Measurements from ENCODE around the gene PPP6R2.
"Not testable (repeated sequence)": the region's sequence is repeated elsewhere in the genome, so short reads cannot be mapped to it uniquely, and the experiment has no call there.

Gene PPP6R2

GRCh38 chr22:50398831-50399648 lies 55.9 kb downstream of the PPP6R2 start:
- DNase-seq (ENCODE audit: low spot score), result no peak

GRCh38 chr22:50399751-50400331 lies 56.7 kb downstream of the PPP6R2 start:
- peak; percentile 25 for DNase-seq (ENCODE audit: low spot score)

- DNase-seq (ENCODE audit: low spot score), result no peak
These were observed 57.3 kb downstream of the PPP6R2 start for GRCh38 chr22:50400406-50400805.

GRCh38 chr22:50400931-50401330 lies 57.8 kb downstream of the PPP6R2 start:
- no peak for DNase-seq (ENCODE audit: low spot score)

GRCh38 chr22:50401907-50402306 lies 58.8 kb downstream of the PPP6R2 start:
- DNase-seq (ENCODE audit: low spot score), result no peak

GRCh38 chr22:50403701-50404101 lies 60.6 kb downstream of the PPP6R2 start:
- no peak for DNase-seq (ENCODE audit: low spot score)

GRCh38 chr22:50406416-50407170 lies 63.5 kb downstream of the PPP6R2 start:
- no peak for DNase-seq (ENCODE audit: low spot score)

GRCh38 chr22:50408311-50408710 lies 65.2 kb downstream of the PPP6R2 start:
- no peak for DNase-seq (ENCODE audit: low spot score)

GRCh38 chr22:50408954-50409353 lies 65.8 kb downstream of the PPP6R2 start:
- not testable (repeated sequence) for DNase-seq (ENCODE audit: low spot score)

- no peak for DNase-seq (ENCODE audit: low spot score)
These were observed 71.5 kb downstream of the PPP6R2 start for GRCh38 chr22:50414476-50415248.

GRCh38 chr22:50415426-50415825 lies 72.3 kb downstream of the PPP6R2 start:
- DNase-seq (ENCODE audit: low spot score), result no peak

- no peak for DNase-seq (ENCODE audit: low spot score)
These were observed 73.9 kb downstream of the PPP6R2 start for GRCh38 chr22:50416996-50417395.

GRCh38 chr22:50417411-50418210 lies 74.5 kb downstream of the PPP6R2 start:
- no peak for DNase-seq (ENCODE audit: low spot score)

GRCh38 chr22:50418624-50419023 lies 75.5 kb downstream of the PPP6R2 start:
- no peak for DNase-seq (ENCODE audit: low spot score)

- no peak for DNase-seq (ENCODE audit: low spot score)
These were observed 76.0 kb downstream of the PPP6R2 start for GRCh38 chr22:50419116-50419515.

- DNase-seq (ENCODE audit: low spot score), result no peak
These were observed 76.9 kb downstream of the PPP6R2 start for GRCh38 chr22:50420015-50420414.

- DNase-seq (ENCODE audit: low spot score), result no peak
These were observed 77.5 kb downstream of the PPP6R2 start for GRCh38 chr22:50420581-50420980.

- no peak for DNase-seq (ENCODE audit: low spot score)
These were observed 78.9 kb downstream of the PPP6R2 start for GRCh38 chr22:50422046-50422445.

- no peak for DNase-seq (ENCODE audit: low spot score)
These were observed 80.1 kb downstream of the PPP6R2 start for GRCh38 chr22:50422961-50423815.

GRCh38 chr22:50423956-50424355 lies 80.8 kb downstream of the PPP6R2 start:
- DNase-seq (ENCODE audit: low spot score), result no peak

Measured in SK-N-DZ (cell line).